Measurements from ENCODE around the gene FAM222A.

FAM222A gene

GRCh38 chr12:109764776-109765445, 51.3 kb downstream of the FAM222A start:
- DNase-seq (ENCODE audit: low spot score) = no peak
- TF ChIP-seq CTCF (IDR thresholded peaks at IDR 0.05; ENCODE audit: extremely low read depth, missing control alignments) = no peak

GRCh38 chr12:109765446-109765810, 51.8 kb downstream of the FAM222A start:
- TF ChIP-seq CTCF (IDR thresholded peaks at IDR 0.05; ENCODE audit: extremely low read depth, missing control alignments) = no peak
- DNase-seq (ENCODE audit: low spot score) = no peak

GRCh38 chr12:109766251-109766778, 52.7 kb downstream of the FAM222A start:
- DNase-seq (ENCODE audit: low spot score) = no peak
- TF ChIP-seq CTCF (IDR thresholded peaks at IDR 0.05; ENCODE audit: extremely low read depth, missing control alignments) = no peak

GRCh38 chr12:109767456-109767855, 53.8 kb downstream of the FAM222A start:
- no peak for DNase-seq (ENCODE audit: low spot score)

GRCh38 chr12:109767991-109768900, 54.6 kb downstream of the FAM222A start:
- DNase-seq (ENCODE audit: low spot score) = no peak
- no peak for TF ChIP-seq CTCF (IDR thresholded peaks at IDR 0.05; ENCODE audit: extremely low read depth, missing control alignments)

More at GRCh38 chr12:109767456-109767855, 53.8 kb downstream of the FAM222A start:
- no peak for TF ChIP-seq CTCF (IDR thresholded peaks at IDR 0.05; ENCODE audit: extremely low read depth, missing control alignments)

GRCh38 chr12:109768901-109769670, 55.5 kb downstream of the FAM222A start:
- DNase-seq (ENCODE audit: low spot score) = no peak
- TF ChIP-seq CTCF (IDR thresholded peaks at IDR 0.05; ENCODE audit: extremely low read depth, missing control alignments) = no peak

All from GM20000 (cell line).